Measurements from ENCODE around the gene LRRC9.

The LRRC9 gene

DNA sequence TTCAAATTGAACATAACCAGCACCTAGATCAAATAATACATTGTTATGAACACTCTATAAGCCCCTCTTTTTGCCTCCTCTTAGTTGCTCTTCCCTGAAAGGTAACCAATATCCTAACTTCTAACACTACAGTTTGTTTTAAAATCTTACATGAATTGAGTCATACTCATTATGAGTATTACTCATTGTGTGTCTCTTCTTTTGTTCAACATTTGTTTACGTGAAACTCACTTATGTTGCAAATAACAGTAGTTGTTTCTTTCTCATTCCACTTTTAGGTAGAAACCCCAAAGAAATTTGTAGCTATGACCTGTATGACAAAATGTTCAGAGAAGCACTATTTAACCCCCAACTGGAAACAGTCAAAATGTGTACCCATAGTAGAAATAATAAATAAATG is 6.6 kb downstream of the LRRC9 start:
- TF ChIP-seq SPI1 (IDR thresholded peaks at IDR 0.05; ENCODE audit: borderline replicate concordance, low read depth) = no peak
- TF ChIP-seq, protein P1, sequence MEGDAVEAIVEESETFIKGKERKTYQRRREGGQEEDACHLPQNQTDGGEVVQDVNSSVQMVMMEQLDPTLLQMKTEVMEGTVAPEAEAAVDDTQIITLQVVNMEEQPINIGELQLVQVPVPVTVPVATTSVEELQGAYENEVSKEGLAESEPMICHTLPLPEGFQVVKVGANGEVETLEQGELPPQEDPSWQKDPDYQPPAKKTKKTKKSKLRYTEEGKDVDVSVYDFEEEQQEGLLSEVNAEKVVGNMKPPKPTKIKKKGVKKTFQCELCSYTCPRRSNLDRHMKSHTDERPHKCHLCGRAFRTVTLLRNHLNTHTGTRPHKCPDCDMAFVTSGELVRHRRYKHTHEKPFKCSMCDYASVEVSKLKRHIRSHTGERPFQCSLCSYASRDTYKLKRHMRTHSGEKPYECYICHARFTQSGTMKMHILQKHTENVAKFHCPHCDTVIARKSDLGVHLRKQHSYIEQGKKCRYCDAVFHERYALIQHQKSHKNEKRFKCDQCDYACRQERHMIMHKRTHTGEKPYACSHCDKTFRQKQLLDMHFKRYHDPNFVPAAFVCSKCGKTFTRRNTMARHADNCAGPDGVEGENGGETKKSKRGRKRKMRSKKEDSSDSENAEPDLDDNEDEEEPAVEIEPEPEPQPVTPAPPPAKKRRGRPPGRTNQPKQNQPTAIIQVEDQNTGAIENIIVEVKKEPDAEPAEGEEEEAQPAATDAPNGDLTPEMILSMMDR (IDR thresholded peaks at IDR 0.05; ENCODE audit: insufficient read depth, low read length) = no peak
- TF ChIP-seq, protein P2, sequence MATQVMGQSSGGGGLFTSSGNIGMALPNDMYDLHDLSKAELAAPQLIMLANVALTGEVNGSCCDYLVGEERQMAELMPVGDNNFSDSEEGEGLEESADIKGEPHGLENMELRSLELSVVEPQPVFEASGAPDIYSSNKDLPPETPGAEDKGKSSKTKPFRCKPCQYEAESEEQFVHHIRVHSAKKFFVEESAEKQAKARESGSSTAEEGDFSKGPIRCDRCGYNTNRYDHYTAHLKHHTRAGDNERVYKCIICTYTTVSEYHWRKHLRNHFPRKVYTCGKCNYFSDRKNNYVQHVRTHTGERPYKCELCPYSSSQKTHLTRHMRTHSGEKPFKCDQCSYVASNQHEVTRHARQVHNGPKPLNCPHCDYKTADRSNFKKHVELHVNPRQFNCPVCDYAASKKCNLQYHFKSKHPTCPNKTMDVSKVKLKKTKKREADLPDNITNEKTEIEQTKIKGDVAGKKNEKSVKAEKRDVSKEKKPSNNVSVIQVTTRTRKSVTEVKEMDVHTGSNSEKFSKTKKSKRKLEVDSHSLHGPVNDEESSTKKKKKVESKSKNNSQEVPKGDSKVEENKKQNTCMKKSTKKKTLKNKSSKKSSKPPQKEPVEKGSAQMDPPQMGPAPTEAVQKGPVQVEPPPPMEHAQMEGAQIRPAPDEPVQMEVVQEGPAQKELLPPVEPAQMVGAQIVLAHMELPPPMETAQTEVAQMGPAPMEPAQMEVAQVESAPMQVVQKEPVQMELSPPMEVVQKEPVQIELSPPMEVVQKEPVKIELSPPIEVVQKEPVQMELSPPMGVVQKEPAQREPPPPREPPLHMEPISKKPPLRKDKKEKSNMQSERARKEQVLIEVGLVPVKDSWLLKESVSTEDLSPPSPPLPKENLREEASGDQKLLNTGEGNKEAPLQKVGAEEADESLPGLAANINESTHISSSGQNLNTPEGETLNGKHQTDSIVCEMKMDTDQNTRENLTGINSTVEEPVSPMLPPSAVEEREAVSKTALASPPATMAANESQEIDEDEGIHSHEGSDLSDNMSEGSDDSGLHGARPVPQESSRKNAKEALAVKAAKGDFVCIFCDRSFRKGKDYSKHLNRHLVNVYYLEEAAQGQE (IDR thresholded peaks at IDR 0.05; ENCODE audit: insufficient replicate concordance, low read depth) = no peak
- TF ChIP-seq GABPA (IDR thresholded peaks at IDR 0.05; ENCODE audit: low read depth) = no peak
- TF ChIP-seq POLR2AphosphoS5 (IDR thresholded peaks at IDR 0.05; ENCODE audit: low read depth) = no peak
- DNase-seq (ENCODE audit: low read depth in 1 of 2, low spot score in 1 of 2) = no peak
- Histone ChIP-seq H3K4me3 (replicated peaks; ENCODE audit: insufficient read depth, low read length) (no peak overlapping the region), H3K27ac (replicated peaks) (no peak overlapping the region), H3K27me3 (ENCODE audit: insufficient read depth, poor library complexity, severe bottlenecking) (peaks cover 7% of the 10 kb centered on the region)

DNA sequence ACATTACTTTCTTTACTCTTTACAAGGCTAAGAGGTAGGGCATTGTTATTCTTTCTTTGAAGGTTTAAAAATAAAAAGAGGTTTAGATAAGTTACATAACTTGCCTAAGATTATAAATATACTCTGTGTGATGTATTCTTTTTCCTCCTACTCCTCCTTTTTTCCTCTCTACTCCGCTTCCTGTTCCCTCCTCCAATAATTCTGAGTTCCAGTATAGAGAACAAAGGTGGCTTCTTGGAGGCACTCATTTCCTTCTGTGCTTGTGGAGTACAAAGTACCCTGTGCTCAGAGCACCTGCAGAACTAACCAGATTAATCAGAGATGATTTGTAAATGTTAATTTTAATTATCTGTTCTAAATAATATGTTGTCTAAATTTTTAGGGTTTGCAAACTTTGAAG is 11.3 kb downstream of the LRRC9 start:
- TF ChIP-seq POLR2AphosphoS5 (IDR thresholded peaks at IDR 0.05; ENCODE audit: low read depth) (no peak), SPI1 (IDR thresholded peaks at IDR 0.05; ENCODE audit: borderline replicate concordance, low read depth) (no peak), GABPA (IDR thresholded peaks at IDR 0.05; ENCODE audit: low read depth) (no peak)
- TF ChIP-seq, protein P1 (IDR thresholded peaks at IDR 0.05; ENCODE audit: insufficient read depth, low read length) = no peak
- TF ChIP-seq, protein P2 (IDR thresholded peaks at IDR 0.05; ENCODE audit: insufficient replicate concordance, low read depth) = no peak
- Histone ChIP-seq H3K4me3 (replicated peaks; ENCODE audit: insufficient read depth, low read length) (no peak overlapping the region), H3K27me3 (ENCODE audit: insufficient read depth, poor library complexity, severe bottlenecking) (no peaks in the 10 kb centered on the region), H3K27ac (replicated peaks) (no peak overlapping the region)
- no peak for DNase-seq (ENCODE audit: low read depth in 1 of 2, low spot score in 1 of 2)

DNA sequence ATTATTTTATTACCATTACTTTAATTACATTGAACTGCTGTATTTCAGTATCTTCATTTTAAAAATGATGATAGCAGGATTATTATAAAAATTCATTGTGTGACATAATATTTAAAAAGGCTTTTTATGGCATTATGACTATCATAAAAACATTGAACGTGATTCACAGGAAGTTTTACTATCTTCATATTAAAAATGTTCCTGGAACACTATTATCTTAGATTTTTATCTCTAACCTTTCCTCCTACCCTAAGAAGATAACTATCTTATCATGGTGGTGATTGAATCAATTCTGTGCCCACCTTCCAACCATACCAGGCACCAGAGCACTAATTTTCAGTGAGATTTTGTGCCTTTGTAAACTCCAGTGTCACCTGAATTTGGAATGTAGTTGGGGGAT is 16.2 kb downstream of the LRRC9 start:
- DNase-seq (ENCODE audit: low read depth in 1 of 2, low spot score in 1 of 2) = no peak
- TF ChIP-seq GABPA (IDR thresholded peaks at IDR 0.05; ENCODE audit: low read depth) = no peak
- TF ChIP-seq, protein P2 (IDR thresholded peaks at IDR 0.05; ENCODE audit: insufficient replicate concordance, low read depth) = no peak
- TF ChIP-seq, protein P1 (IDR thresholded peaks at IDR 0.05; ENCODE audit: insufficient read depth, low read length) = no peak
- no peak for TF ChIP-seq SPI1 (IDR thresholded peaks at IDR 0.05; ENCODE audit: borderline replicate concordance, low read depth)
- TF ChIP-seq POLR2AphosphoS5 (IDR thresholded peaks at IDR 0.05; ENCODE audit: low read depth) = no peak
- no peak overlapping the region for H3K4me3 ChIP-seq (replicated peaks; ENCODE audit: insufficient read depth, low read length)
- no peak overlapping the region for H3K27ac ChIP-seq (replicated peaks)
- H3K27me3 ChIP-seq (ENCODE audit: insufficient read depth, poor library complexity, severe bottlenecking) = no peaks in the 10 kb centered on the region
